GM23248 (cell line): Measurements from ENCODE around the gene PPIA. TPM values are rescaled to one million over a fixed set of nuclear protein-coding genes. Genes with fewer than 3 reads are reported as not detected.

Source experiments
- DNase-seq: peaks from one replicate; pipeline ENCODE4 v3.0.0-alpha.2; 2015
- H2AFZ ChIP-seq: fragments of 200-600 bp; sonication (generic); 2 replicates; pipeline ENCODE4 v1.6.1; 2016; ENCODE audit warnings: antibody characterized with exemption
- H3F3A ChIP-seq: fragments of 200-600 bp; sonication (generic); 2 replicates; pipeline ENCODE4 v1.6.1; 2016; ENCODE audit warnings: mild to moderate bottlenecking, antibody characterized with exemption, mixed run types; ENCODE audit not compliant: insufficient read depth
- H3K27ac ChIP-seq: fragments of 200-600 bp; sonication (generic); 2 replicates; pipeline ENCODE4 v1.5.1; 2016; ENCODE audit warnings: mild to moderate bottlenecking
- H3K27me3 ChIP-seq: fragments of 200-600 bp; sonication (generic); replicated peaks from 2 replicates; pipeline ENCODE4 v1.6.1; 2016; ENCODE audit warnings: mild to moderate bottlenecking; ENCODE audit not compliant: insufficient read depth
- H3K36me3 ChIP-seq: fragments of 200-600 bp; sonication (generic); 2 replicates; pipeline ENCODE4 v1.6.1; 2016; ENCODE audit warnings: low read depth, mild to moderate bottlenecking
- H3K4me1 ChIP-seq: fragments of 200-600 bp; sonication (generic); 2 replicates; pipeline ENCODE4 v1.6.1; 2016; ENCODE audit warnings: mild to moderate bottlenecking; ENCODE audit not compliant: insufficient read depth
- H3K4me2 ChIP-seq: fragments of 200-600 bp; sonication (generic); one replicate; pipeline ENCODE4 v1.6.1; 2016; ENCODE audit warnings: mild to moderate bottlenecking; ENCODE audit not compliant: unreplicated experiment
- H3K4me3 ChIP-seq: fragments of 200-600 bp; sonication (generic); 2 replicates; pipeline ENCODE4 v1.5.1; 2016; ENCODE audit warnings: mild to moderate bottlenecking
- H3K79me2 ChIP-seq: fragments of 200-600 bp; sonication (generic); 2 replicates; pipeline ENCODE4 v1.6.1; 2016; ENCODE audit warnings: mild to moderate bottlenecking; ENCODE audit not compliant: insufficient read depth
- H3K9ac ChIP-seq: fragments of 200-600 bp; sonication (generic); 2 replicates; pipeline ENCODE4 v1.6.1; 2016; ENCODE audit warnings: mild to moderate bottlenecking
- H3K9me2 ChIP-seq: fragments of 200-600 bp; sonication (generic); 2 replicates; pipeline ENCODE4 v1.6.1; 2016; ENCODE audit warnings: mixed run types, mild to moderate bottlenecking, moderate library complexity; ENCODE audit not compliant: insufficient read depth
- H3K9me3 ChIP-seq: fragments of 200-600 bp; sonication (generic); one replicate; pipeline ENCODE4 v1.6.1; 2017; ENCODE audit warnings: low read depth
- H4K20me1 ChIP-seq: fragments of 200-600 bp; sonication (generic); 2 replicates; pipeline ENCODE4 v1.6.0; 2016; ENCODE audit not compliant: insufficient read depth
- EZH2 ChIP-seq: fragments of 200-600 bp; sonication (generic); IDR thresholded peaks from 2 replicates; pipeline ENCODE4 v1.6.1; 2018; ENCODE audit warnings: antibody characterized with exemption, mild to moderate bottlenecking; ENCODE audit not compliant: insufficient read depth, poor library complexity, severe bottlenecking
- EZH2phosphoT487 ChIP-seq: fragments of 200-600 bp; sonication (generic); IDR thresholded peaks from 2 replicates; pipeline ENCODE4 v1.6.1; 2018; ENCODE audit warnings: antibody characterized with exemption, moderate library complexity, mild to moderate bottlenecking, low read depth; ENCODE audit not compliant: insufficient read depth
- WGBS, 2 experiments: methylation state at CpG; one replicate each; pipeline ENCODE4 v1.1.6; 2015 to 2017; ENCODE audit warnings: low lambda C conversion rate in 2 of 2, low coverage in 1 of 2; ENCODE audit errors: missing lambda C conversion rate in 2 of 2; 5-methylcytosine and 5-hydroxymethylcytosine counted together
- in situ Hi-C: fragments of 300-500 bp; cut with MboI; formaldehyde crosslinking; loops from 2 replicates; pipeline ENCODE4 v1.15.0; 2020
- polyA plus RNA-seq: library from polyadenylated mRNA; unstranded; fragments of >200 nt; fragmentation: Nextera tagmentation; extraction: Ambion mirVana; gene quantifications from 2 replicates; pipeline ENCODE4 v1.2.1, GENCODE V29; 2016
- total RNA-seq: library from RNA; depleted of rRNA; stranded (reverse); fragments of >200 nt; shearing (Covaris generic); gene quantifications from 2 replicates; pipeline ENCODE4 v1.2.3, GENCODE V29; 2014; rRNA removed

The PPIA gene
- total and polyA plus RNA-seq, 2 experiments from 2014 or later, result 2,752 to 3,141 TPM

DNA sequence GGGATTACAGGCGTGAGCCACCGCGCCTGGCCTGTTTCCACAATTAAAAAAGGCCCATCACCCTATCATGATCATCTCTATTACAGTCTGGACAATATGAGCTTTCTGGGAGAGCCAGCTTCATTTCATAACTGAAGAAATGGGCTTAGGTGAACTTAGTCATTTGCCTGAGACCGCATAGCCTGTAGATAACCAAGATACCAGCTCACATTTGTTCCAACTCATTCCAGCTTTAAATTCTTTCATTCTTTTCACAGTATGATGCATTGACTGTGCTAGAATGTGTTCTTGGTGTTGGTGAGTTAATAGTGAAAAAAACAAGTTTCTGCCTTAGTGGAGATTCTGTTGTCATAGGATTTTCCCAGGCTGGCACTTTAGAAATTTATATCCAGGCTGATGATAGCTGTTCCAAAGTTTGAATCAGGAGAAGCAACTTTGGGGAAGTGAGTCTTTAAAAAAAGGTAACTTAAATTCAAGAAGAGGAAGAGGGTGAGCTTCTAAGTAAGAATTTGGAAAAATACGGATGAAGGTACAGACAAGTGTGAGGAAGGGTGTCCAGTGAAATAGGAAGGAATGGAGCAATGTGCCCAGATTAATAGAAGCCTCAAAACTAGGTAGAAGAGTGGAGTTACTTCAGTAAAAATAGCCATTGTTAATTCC is 53.5 kb downstream of the PPIA start:
- 72 to 78% methylated on average over 5 of the region's 5 CpGs for WGBS, 2 experiments
- peak; percentile 47 for DNase-seq
- H4K20me1 ChIP-seq, result no peaks in the 10 kb centered on the region
- H3K9me2 ChIP-seq, result no peaks in the 10 kb centered on the region
- in situ Hi-C loops, result loop anchor here (10.0 to 25.0 kb wide), 2 partner anchors 255 to 287 kb away; no protein-coding TSS in a partner anchor
- TF ChIP-seq EZH2phosphoT487, result no peak
- no peak for TF ChIP-seq EZH2
- H3K36me3 ChIP-seq, result no peaks in the 10 kb centered on the region
- H3K9ac ChIP-seq, result no peak overlapping the region
- no peak overlapping the region for H2AFZ ChIP-seq
- H3F3A ChIP-seq, result peaks cover 29% of the 10 kb centered on the region
- no peak overlapping the region for H3K4me3 ChIP-seq
- no peak overlapping the region for H3K4me2 ChIP-seq
- no peaks in the 10 kb centered on the region for H3K27me3 ChIP-seq
- peak overlapping the region; percentile 28 for H3K27ac ChIP-seq
- H3K9me3 ChIP-seq, result no peaks in the 10 kb centered on the region
- H3K4me1 ChIP-seq, result peaks cover 20% of the 10 kb centered on the region
- H3K79me2 ChIP-seq, result peaks cover 23% of the 10 kb centered on the region

DNA sequence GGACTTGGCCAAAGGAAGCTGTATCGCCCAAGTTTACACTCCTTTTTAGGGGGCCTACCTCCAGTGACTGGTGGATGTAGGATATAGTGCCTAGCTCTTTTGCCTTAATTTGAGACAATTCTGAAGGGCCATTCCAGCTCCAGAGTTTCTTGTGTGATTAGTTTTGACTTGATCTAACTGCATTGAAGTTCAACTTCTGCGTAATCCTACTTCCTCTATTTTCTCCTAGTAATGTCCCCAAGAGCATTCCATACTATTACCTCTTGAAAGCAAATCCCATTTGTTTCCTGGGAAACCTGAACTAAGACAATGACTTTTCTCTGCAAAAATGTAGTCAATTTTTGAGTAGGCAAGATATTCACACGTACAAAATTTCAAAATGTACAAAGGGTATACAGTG is 56.1 kb downstream of the PPIA start:
- Histone ChIP-seq H3K9me3 (no peaks in the 10 kb centered on the region), H3K79me2 (no peaks in the 10 kb centered on the region), H3K9me2 (no peaks in the 10 kb centered on the region), H3K27me3 (no peaks in the 10 kb centered on the region), H3K4me3 (no peak overlapping the region), H3K36me3 (no peaks in the 10 kb centered on the region), H3K9ac (no peak overlapping the region), H3K4me1 (peaks cover 11% of the 10 kb centered on the region), H3F3A (peaks cover 7% of the 10 kb centered on the region; the same call in 1 of the 2 replicates), H3K4me2 (no peak overlapping the region), H2AFZ (no peak overlapping the region), H4K20me1 (no peaks in the 10 kb centered on the region), H3K27ac (no peak overlapping the region)
- DNase-seq, result no peak
- TF ChIP-seq EZH2 (no peak), EZH2phosphoT487 (no peak)
- in situ Hi-C loops, result loop anchor here (25.0 kb wide), 1 partner anchor 285 kb away; no protein-coding TSS in a partner anchor
- 96 to 97% methylated on average over 3 of the region's 3 CpGs for WGBS, 2 experiments

Other genes starting within 250 kb of the PPIA start
- gene DDX56, start 222.8 kb upstream of the PPIA start, total RNA-seq, result 54.3 and 70.5 TPM in 2 replicates
- 65.1 and 68.6 TPM in 2 replicates for gene DDX56, start 222.8 kb upstream of the PPIA start, polyA plus RNA-seq
- gene TMED4, start 214.4 kb upstream of the PPIA start, total RNA-seq, result 174 and 201 TPM in 2 replicates
- gene TMED4, start 214.4 kb upstream of the PPIA start, polyA plus RNA-seq, result 78.2 and 86.0 TPM in 2 replicates
- gene OGDH, start 190.1 kb upstream of the PPIA start, total RNA-seq, result 75.3 and 77.4 TPM in 2 replicates
- 31.4 and 35.3 TPM in 2 replicates for gene OGDH, start 190.1 kb upstream of the PPIA start, polyA plus RNA-seq
- 9.7 and 12.4 TPM in 2 replicates for gene ZMIZ2, start 47.8 kb upstream of the PPIA start, total RNA-seq
- 6.1 and 7.8 TPM in 2 replicates for gene ZMIZ2, start 47.8 kb upstream of the PPIA start, polyA plus RNA-seq
- 138 and 179 TPM in 2 replicates for gene H2AZ2, start 51.4 kb downstream of the PPIA start, total RNA-seq
- gene H2AZ2, start 51.4 kb downstream of the PPIA start, polyA plus RNA-seq, result 165 and 166 TPM in 2 replicates
- gene PURB, start 88.8 kb downstream of the PPIA start, total RNA-seq, result 17.0 and 17.3 TPM in 2 replicates
- gene PURB, start 88.8 kb downstream of the PPIA start, polyA plus RNA-seq, result 1.4 and 1.6 TPM in 2 replicates
- gene MYO1G, start 182.3 kb downstream of the PPIA start, total RNA-seq, result not detected in 2 replicates
- gene MYO1G, start 182.3 kb downstream of the PPIA start, polyA plus RNA-seq, result 0.14 TPM in 1 of 2 replicates, not detected in the other
- gene CCM2, start 203.5 kb downstream of the PPIA start, total RNA-seq, result 63.8 and 77.3 TPM in 2 replicates
- gene CCM2, start 203.5 kb downstream of the PPIA start, polyA plus RNA-seq, result 69.3 and 78.7 TPM in 2 replicates